SK-N-SH treated with all-trans-retinoic acid at 6 μM for 48 hours (cell line): ENCODE results near the gene FMO3.

Experiments
- ATAC-seq: fragments of 200-7000 bp; cut with Tn5 transposase; 3 replicates; pipeline ENCODE4 v1.9.1; 2020; ENCODE audit warnings: mild to moderate bottlenecking, moderate library complexity
- ARNTL ChIP-seq: fragments of 450-650 bp; formaldehyde crosslinking; IDR thresholded peaks from 2 replicates; pipeline ENCODE4 v1.5.0; 2020; ENCODE audit warnings: low read depth, mild to moderate bottlenecking, moderate library complexity, borderline replicate concordance
- BACH2 ChIP-seq: fragments of 250-450 bp; sonication (Bioruptor Pico); IDR thresholded peaks from 2 replicates; pipeline ENCODE4 v1.9.0; 2021; ENCODE audit warnings: mild to moderate bottlenecking, borderline replicate concordance
- CREB5 ChIP-seq: fragments of 250-450 bp; sonication (Bioruptor Pico); IDR thresholded peaks from 2 replicates; pipeline ENCODE4 v1.5.1; 2020; ENCODE audit warnings: low read depth, mild to moderate bottlenecking, moderate library complexity
- CSDC2 ChIP-seq: fragments of 250-450 bp; sonication (Bioruptor Pico); IDR thresholded peaks from 2 replicates; pipeline ENCODE4 v1.5.0; 2020; ENCODE audit warnings: mild to moderate bottlenecking, moderate library complexity
- CSRNP3 ChIP-seq: fragments of 250-450 bp; sonication (Bioruptor Pico); IDR thresholded peaks from 2 replicates; pipeline ENCODE4 v1.5.1; 2021; ENCODE audit warnings: mild to moderate bottlenecking, moderate library complexity
- ESRRG ChIP-seq: fragments of 250-450 bp; sonication (Bioruptor Pico); IDR thresholded peaks from 2 replicates; pipeline ENCODE4 v1.6.1; 2021; ENCODE audit warnings: mild to moderate bottlenecking
- GLIS3 ChIP-seq: fragments of 250-450 bp; sonication (Bioruptor Pico); IDR thresholded peaks from 2 replicates; pipeline ENCODE4 v1.5.0; 2020; ENCODE audit warnings: mild to moderate bottlenecking, moderate library complexity
- ISL1 ChIP-seq: fragments of 250-450 bp; sonication (Bioruptor Pico); IDR thresholded peaks from 2 replicates; pipeline ENCODE4 v2.1.2; 2022; ENCODE audit warnings: mild to moderate bottlenecking, moderate library complexity
- OSR1 ChIP-seq: fragments of 250-450 bp; sonication (Bioruptor Pico); IDR thresholded peaks from 2 replicates; pipeline ENCODE4 v1.8.0; 2022; ENCODE audit warnings: moderate library complexity, mild to moderate bottlenecking, inconsistent platforms
- PATZ1 ChIP-seq: fragments of 250-450 bp; sonication (Bioruptor Pico); IDR thresholded peaks from 2 replicates; pipeline ENCODE4 v1.8.0; 2020; ENCODE audit warnings: mild to moderate bottlenecking, moderate library complexity, borderline replicate concordance
- POU6F1 ChIP-seq: fragments of 250-450 bp; sonication (Bioruptor Pico); IDR thresholded peaks from 2 replicates; pipeline ENCODE4 v1.8.0; 2021; ENCODE audit warnings: low read depth, mild to moderate bottlenecking, moderate library complexity, borderline replicate concordance
- PPARA ChIP-seq: fragments of 250-450 bp; sonication (Bioruptor Pico); IDR thresholded peaks from 2 replicates; pipeline ENCODE4 v1.5.0; 2020; ENCODE audit warnings: mild to moderate bottlenecking, borderline replicate concordance
- RARB ChIP-seq: fragments of 250-450 bp; sonication (Bioruptor Pico); IDR thresholded peaks from 2 replicates; pipeline ENCODE4 v1.8.0; 2021; ENCODE audit warnings: mild to moderate bottlenecking, moderate library complexity
- SNAI2 ChIP-seq: fragments of 250-450 bp; sonication (Bioruptor Pico); IDR thresholded peaks from 2 replicates; pipeline ENCODE4 v1.5.0; 2020; ENCODE audit warnings: mild to moderate bottlenecking, moderate library complexity
- TCF4 ChIP-seq: fragments of 250-450 bp; sonication (Bioruptor Pico); IDR thresholded peaks from 2 replicates; pipeline ENCODE4 v1.8.0; 2021; ENCODE audit warnings: mild to moderate bottlenecking, moderate library complexity, borderline replicate concordance
- TOX ChIP-seq: fragments of 250-450 bp; sonication (Bioruptor Pico); IDR thresholded peaks from 2 replicates; pipeline ENCODE4 v1.8.0; 2021; ENCODE audit warnings: mild to moderate bottlenecking, moderate library complexity, borderline replicate concordance
- ZC3H10 ChIP-seq: fragments of 250-450 bp; sonication (Bioruptor Pico); IDR thresholded peaks from 2 replicates; pipeline ENCODE4 v1.5.1; 2021; ENCODE audit warnings: mild to moderate bottlenecking, moderate library complexity
- ZFP3 ChIP-seq: fragments of 250-450 bp; sonication (Bioruptor Pico); IDR thresholded peaks from 2 replicates; pipeline ENCODE4 v1.5.0; 2020; ENCODE audit warnings: mild to moderate bottlenecking, moderate library complexity
- ZFP30 ChIP-seq: fragments of 450-650 bp; formaldehyde crosslinking; IDR thresholded peaks from 2 replicates; pipeline ENCODE4 v1.5.0; 2022; ENCODE audit warnings: mild to moderate bottlenecking, moderate library complexity
- ZNF565 ChIP-seq: fragments of 450-650 bp; formaldehyde crosslinking; conservative IDR thresholded peaks from 2 replicates; pipeline ENCODE4 v1.5.0; 2020; ENCODE audit warnings: low read depth, mild to moderate bottlenecking, moderate library complexity
- ZNF70 ChIP-seq: fragments of 450-650 bp; formaldehyde crosslinking; IDR thresholded peaks from 2 replicates; pipeline ENCODE4 v1.5.0; 2020; ENCODE audit warnings: mild to moderate bottlenecking, moderate library complexity
- ZNF8 ChIP-seq: fragments of 450-650 bp; formaldehyde crosslinking; IDR thresholded peaks from 2 replicates; pipeline ENCODE4 v1.5.0; 2020; ENCODE audit warnings: mild to moderate bottlenecking, moderate library complexity

FMO3 gene

GRCh38 chr1:171127099-171127498 lies 36.4 kb downstream of the FMO3 start:
- no peak for TF ChIP-seq TCF4 (CRISPR knock-in tag)
- ATAC-seq: no peak

- no peak for TF ChIP-seq CREB5
- no peak for TF ChIP-seq POU6F1 (CRISPR knock-in tag)
- no peak for TF ChIP-seq TCF4 (CRISPR knock-in tag)
- no peak for TF ChIP-seq ZFP30 (CRISPR knock-in tag)
- no peak for TF ChIP-seq TOX (CRISPR knock-in tag)
- no peak for TF ChIP-seq ZFP3
- TF ChIP-seq OSR1 (CRISPR knock-in tag): no peak
- TF ChIP-seq ZC3H10 (CRISPR knock-in tag): no peak
- TF ChIP-seq ZNF70: no peak
- TF ChIP-seq CSRNP3 (CRISPR knock-in tag): no peak
- no peak for TF ChIP-seq ARNTL (CRISPR knock-in tag)
- TF ChIP-seq SNAI2: no peak
- no peak for TF ChIP-seq BACH2 (CRISPR knock-in tag)
- no peak for TF ChIP-seq CSDC2
- TF ChIP-seq PPARA: no peak
- no peak for TF ChIP-seq GLIS3
- TF ChIP-seq RARB (CRISPR knock-in tag): no peak
- no peak for TF ChIP-seq ISL1 (CRISPR knock-in tag)
- no peak for TF ChIP-seq ZNF565 (CRISPR knock-in tag)
- TF ChIP-seq ESRRG: no peak
- no peak for ATAC-seq
These were observed 36.8 kb downstream of the FMO3 start for GRCh38 chr1:171127501-171127900.

GRCh38 chr1:171128463-171128862 lies 37.8 kb downstream of the FMO3 start:
- ATAC-seq: no peak
- no peak for TF ChIP-seq ZFP3
- TF ChIP-seq CREB5: no peak
- no peak for TF ChIP-seq ZNF565 (CRISPR knock-in tag)
- no peak for TF ChIP-seq ESRRG
- no peak for TF ChIP-seq CSDC2
- TF ChIP-seq PPARA: no peak
- no peak for TF ChIP-seq RARB (CRISPR knock-in tag)
- no peak for TF ChIP-seq ZC3H10 (CRISPR knock-in tag)
- no peak for TF ChIP-seq ZFP30 (CRISPR knock-in tag)
- no peak for TF ChIP-seq ARNTL (CRISPR knock-in tag)
- no peak for TF ChIP-seq ISL1 (CRISPR knock-in tag)
- no peak for TF ChIP-seq SNAI2
- TF ChIP-seq GLIS3: no peak
- TF ChIP-seq POU6F1 (CRISPR knock-in tag): no peak
- no peak for TF ChIP-seq TOX (CRISPR knock-in tag)
- TF ChIP-seq ZNF70: no peak
- no peak for TF ChIP-seq BACH2 (CRISPR knock-in tag)
- no peak for TF ChIP-seq ZNF8 (CRISPR knock-in tag)

- no peak for ATAC-seq
- TF ChIP-seq POU6F1 (CRISPR knock-in tag) (no peak), OSR1 (CRISPR knock-in tag) (no peak), ZNF70 (no peak), PATZ1 (CRISPR knock-in tag) (no peak), TOX (CRISPR knock-in tag) (no peak), BACH2 (CRISPR knock-in tag) (no peak), CREB5 (no peak), ARNTL (CRISPR knock-in tag) (no peak), SNAI2 (no peak), GLIS3 (no peak), ESRRG (no peak)
These were observed 43.7 kb downstream of the FMO3 start for GRCh38 chr1:171134204-171134923.
